HG03432 (cell line): ENCODE measurements around the gene GIN1.

Experiments
- ATAC-seq: cut with Tn5 transposase; IDR thresholded peaks from one replicate; pipeline ENCODE4 v1.9.1; 2021; ENCODE audit warnings: mild to moderate bottlenecking, moderate library complexity; ENCODE audit not compliant: unreplicated experiment

The GIN1 gene

DNA sequence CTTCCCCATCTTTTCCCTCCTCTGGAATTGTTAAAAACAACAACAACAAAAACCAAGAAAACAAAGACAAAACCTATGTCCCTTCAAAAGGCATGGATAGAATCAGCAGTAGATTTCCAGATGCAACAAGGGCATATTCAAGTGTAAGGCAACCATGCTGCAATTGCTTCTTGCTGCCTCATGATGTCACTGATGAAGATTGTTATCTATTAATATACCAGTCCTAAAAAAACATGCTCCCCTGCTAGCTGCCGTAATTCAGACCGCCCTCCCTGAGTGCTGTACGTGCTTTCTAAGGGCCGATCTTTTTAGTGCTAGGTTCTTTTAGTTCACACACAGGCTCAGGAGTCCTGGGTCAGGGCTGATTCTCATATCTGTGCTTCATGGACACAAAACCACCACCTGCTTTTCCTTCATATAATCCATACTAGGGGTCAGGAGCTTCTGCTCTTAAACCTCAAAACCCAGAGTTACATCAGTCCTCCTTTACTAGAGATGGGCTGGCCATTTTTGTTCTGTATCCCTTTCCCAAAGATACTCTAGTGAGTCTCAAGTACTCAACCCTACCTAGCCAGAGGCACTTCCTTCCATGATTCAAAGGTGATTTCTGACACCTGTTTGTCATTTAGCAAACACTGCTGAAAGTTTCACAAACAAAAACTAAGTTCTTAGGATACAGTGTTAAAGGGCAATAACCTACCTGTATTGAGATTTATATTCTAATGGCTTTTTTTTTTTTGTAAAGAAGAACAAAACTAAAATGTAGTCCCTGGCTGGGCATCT lies 82.1 kb downstream of the GIN1 start:
- no peak for ATAC-seq

GRCh38 chr5:103036601-103037000 lies 83.3 kb downstream of the GIN1 start:
- no peak for ATAC-seq
